Bronchial smooth muscle cell (primary cell): ENCODE measurements around the gene PGBD2. TPM values are rescaled to one million over a fixed set of nuclear protein-coding genes. Genes with fewer than 3 reads are reported as not detected.

Experiments
- total RNA-seq: library from RNA; depleted of rRNA; stranded (reverse); fragments of >200 nt; gene quantifications from 2 replicates; pipeline ENCODE4 v1.2.1, GENCODE V29; 2014

The PGBD2 gene
- total RNA-seq: 4.4 and 6.4 TPM in 2 replicates

GRCh38 chr1:248906009-248906752 is at the start of gene PGBD2:
PGBD2 (plus strand) TSS chr1:248906235; CDS start chr1:248913863, 7,628 bp downstream.

GRCh38 chr1:248858891-248859889 is 46.8 kb upstream of the PGBD2 start, which contains the start of gene ZNF692:
ZNF692 (minus strand) TSS chr1:248859085; CDS start chr1:248858309, 776 bp downstream.

Other genes starting within 250 kb of the PGBD2 start
- not detected in 2 replicates for gene OR14I1, start 203.5 kb upstream of the PGBD2 start, total RNA-seq
- not detected in 2 replicates for gene LYPD8, start 150.5 kb upstream of the PGBD2 start, total RNA-seq
- gene SH3BP5L, start 80.3 kb upstream of the PGBD2 start, total RNA-seq: 16.9 and 17.0 TPM in 2 replicates
- gene ZNF672, start 68.0 kb upstream of the PGBD2 start, total RNA-seq: 10.2 and 11.8 TPM in 2 replicates
- 13.6 and 17.7 TPM in 2 replicates for gene ZNF692, start 47.1 kb upstream of the PGBD2 start, total RNA-seq